CD4-positive, CD25-positive, alpha-beta regulatory T cell (primary cell): ENCODE measurements around the gene PLEKHB1. TPM values are rescaled to one million over a fixed set of nuclear protein-coding genes. Genes with fewer than 3 reads are reported as not detected.
A peak's percentile ranks its signal among the peaks of the same experiment; 100 is the strongest.

ENCODE experiments used
- ATAC-seq, 2 donors: fragments of 150-1000 bp; cut with Tn5 transposase; one replicate each; pipeline ENCODE4 v1.10.0; 2021; ENCODE audit warnings: low read depth in 2 of 2, moderate number of reproducible peaks in 2 of 2, moderate library complexity in 1 of 2
- DNase-seq, 3 donors: peaks; one replicate each; pipeline versions ENCODE4 v3.0.0 to v3.0.0-alpha.2; 2012 to 2022; ENCODE audit warnings: mixed read lengths in 1 of 3
- H3K27ac ChIP-seq: one replicate; pipeline ENCODE4 v1.7.0; 2013; ENCODE audit warnings: mild to moderate bottlenecking, low read length; ENCODE audit not compliant: insufficient read depth, poor library complexity, severe bottlenecking
- H3K27me3 ChIP-seq: one replicate; pipeline ENCODE4 v1.7.0; 2013; ENCODE audit warnings: low read length; ENCODE audit not compliant: control insufficient read depth, insufficient read depth
- H3K36me3 ChIP-seq: one replicate; pipeline ENCODE4 v1.7.0; 2013; ENCODE audit warnings: mild to moderate bottlenecking, low read length, moderate library complexity; ENCODE audit not compliant: control insufficient read depth, insufficient read depth
- H3K4me1 ChIP-seq: 2 replicates; pipeline ENCODE4 v1.7.0; 2013; ENCODE audit warnings: mild to moderate bottlenecking, low read length; ENCODE audit not compliant: insufficient read depth, control insufficient read depth, poor library complexity, severe bottlenecking
- H3K4me3 ChIP-seq: one replicate; pipeline ENCODE4 v1.7.0; 2013; ENCODE audit warnings: low read depth, mild to moderate bottlenecking, low read length, moderate library complexity
- H3K9me3 ChIP-seq, 2 experiments: 1 replicate in 1 of 2; 2 replicates in 1 of 2; pipeline ENCODE4 v1.7.0; 2013; ENCODE audit warnings: low read length in 2 of 2, mild to moderate bottlenecking in 1 of 2, moderate library complexity in 1 of 2; ENCODE audit not compliant: control insufficient read depth in 2 of 2
- H3K27ac Mint-ChIP-seq, 3 donors: one replicate each; pipeline ENCODE4 v1.8.0; 2020 to 2022; ENCODE audit warnings: mild to moderate bottlenecking in 3 of 3, mixed read lengths in 3 of 3, moderate library complexity in 2 of 3
- H3K27me3 Mint-ChIP-seq: one replicate; pipeline ENCODE4 v1.8.0; 2022; ENCODE audit warnings: mild to moderate bottlenecking, mixed read lengths
- H3K36me3 Mint-ChIP-seq: one replicate; pipeline ENCODE4 v1.8.0; 2020; ENCODE audit warnings: mixed read lengths
- H3K4me1 Mint-ChIP-seq, 4 donors: one replicate each; pipeline ENCODE4 v1.8.0; 2020 to 2022; ENCODE audit warnings: mixed read lengths in 4 of 4, mild to moderate bottlenecking in 1 of 4
- H3K4me3 Mint-ChIP-seq, 4 donors: one replicate each; pipeline ENCODE4 v1.8.0; 2020 to 2022; ENCODE audit warnings: mild to moderate bottlenecking in 4 of 4, mixed read lengths in 4 of 4, moderate library complexity in 3 of 4
- H3K9me3 Mint-ChIP-seq, 7 donors: one replicate each; pipeline ENCODE4 v1.8.0; 2020 to 2022; ENCODE audit warnings: mixed read lengths in 7 of 7, mild to moderate bottlenecking in 3 of 7, moderate library complexity in 2 of 7
- polyA plus RNA-seq, 4 donors: library from polyadenylated mRNA; unstranded; fragments of 300-500 nt; fragmentation: Illumina TruSeq; gene quantifications; one replicate each; pipeline ENCODE4 v1.2.3, GENCODE V29; 2021
- total RNA-seq: library from RNA; stranded (reverse); gene quantifications from one replicate; pipeline ENCODE4 v1.2.3, GENCODE V29; 2022

Gene PLEKHB1
- total and polyA plus RNA-seq, 5 donors from 2014 or later: 21.3 to 88.0 (median 65.5) TPM

DNA sequence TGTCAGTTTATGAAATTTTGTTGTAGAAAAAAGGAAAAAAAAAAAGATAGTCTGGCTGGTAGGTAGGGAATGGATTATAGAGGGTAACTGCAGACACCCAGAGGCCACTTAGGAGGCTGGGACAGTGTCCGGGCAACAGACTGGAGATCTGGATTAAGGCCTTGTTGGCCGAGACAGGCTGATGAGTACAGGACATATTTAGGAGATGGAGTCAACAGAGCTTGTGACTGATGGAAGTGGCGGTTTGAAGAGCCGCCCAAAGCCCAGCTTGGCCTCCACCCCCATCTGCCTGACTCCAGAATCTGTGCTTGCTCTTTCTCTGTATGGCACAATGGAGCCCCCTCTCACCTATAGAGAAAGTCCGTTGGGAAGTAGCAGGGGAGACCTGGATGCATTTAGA, 7.6 kb downstream of the PLEKHB1 start:
- Mint-ChIP-seq H3K4me1 (peaks cover 0 to 7% (median 7%) of the 10 kb centered on the region in 4 donors), H3K27me3 (no peaks in the 10 kb centered on the region), H3K27ac (peak overlapping the region in 1 of 3 donors; percentile 83), H3K36me3 (peaks cover 23% of the 10 kb centered on the region), H3K9me3 (no peaks in the 10 kb centered on the region), H3K4me3 (no peak overlapping the region)
- Histone ChIP-seq H3K9me3 (no peaks in the 10 kb centered on the region), H3K4me3 (no peak overlapping the region), H3K36me3 (peaks cover 3% of the 10 kb centered on the region), H3K27me3 (no peaks in the 10 kb centered on the region), H3K4me1 (no peaks in the 10 kb centered on the region), H3K27ac (no peak overlapping the region)
- DNase-seq (no peak), ATAC-seq (no peak)

DNA sequence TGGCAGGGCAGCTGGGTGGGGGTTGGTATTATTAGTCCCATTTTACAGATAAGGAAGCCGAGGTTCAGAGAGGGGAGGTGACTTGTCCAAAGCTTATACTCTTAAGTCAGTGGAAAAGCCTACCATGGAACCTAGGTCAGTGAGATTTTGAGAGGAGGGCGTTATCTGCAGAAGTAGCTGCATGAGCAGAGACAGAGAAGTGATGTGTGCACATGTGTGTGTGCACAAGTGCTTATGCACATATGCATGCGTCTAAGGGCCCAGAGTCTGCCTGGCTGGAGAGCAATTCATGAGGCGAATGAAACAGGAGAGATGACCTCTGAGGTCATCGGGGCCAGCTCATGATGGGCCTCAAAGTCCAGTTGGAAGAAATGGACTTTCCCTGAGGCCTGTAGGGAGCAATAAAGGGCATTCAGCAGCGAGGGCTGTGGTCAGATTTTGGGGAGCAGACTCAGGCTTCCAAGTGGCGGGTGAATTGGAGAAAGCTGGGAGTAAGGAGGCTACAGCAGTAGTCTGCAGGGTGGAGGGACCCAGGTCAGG, 8.2 kb downstream of the PLEKHB1 start:
- Histone ChIP-seq H3K9me3 (no peaks in the 10 kb centered on the region), H3K27ac (no peak overlapping the region), H3K36me3 (peaks cover 3% of the 10 kb centered on the region), H3K4me1 (no peaks in the 10 kb centered on the region), H3K4me3 (no peak overlapping the region), H3K27me3 (no peaks in the 10 kb centered on the region)
- Mint-ChIP-seq H3K9me3 (no peaks in the 10 kb centered on the region), H3K27me3 (no peaks in the 10 kb centered on the region), H3K4me1 (peaks cover 0 to 3% (median 2%) of the 10 kb centered on the region in 4 donors), H3K4me3 (no peak overlapping the region), H3K36me3 (peaks cover 23% of the 10 kb centered on the region), H3K27ac (peak overlapping the region in 1 of 3 donors; percentile 83)
- ATAC-seq: no peak
- no peak for DNase-seq

DNA sequence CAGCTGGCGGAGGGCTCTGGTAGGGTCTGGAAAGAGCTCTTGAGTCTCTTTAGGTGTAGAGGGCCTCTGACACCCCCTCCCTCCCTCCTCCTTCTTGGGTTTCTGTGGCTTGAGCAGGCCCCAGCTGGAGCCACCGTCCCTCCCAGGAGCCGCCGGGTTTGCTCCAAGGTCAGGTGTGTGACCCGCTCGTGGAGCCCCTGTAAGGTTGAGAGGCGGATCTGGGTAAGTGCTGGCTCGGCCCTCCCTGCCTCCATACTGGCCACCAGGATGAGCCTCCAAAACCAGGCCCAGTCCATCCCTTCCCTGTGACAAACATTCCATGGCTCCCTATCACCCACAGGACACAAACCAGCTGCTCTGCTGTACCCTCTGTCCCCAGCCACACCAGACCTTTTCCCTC, 9.3 kb downstream of the PLEKHB1 start:
- H3K4me1 Mint-ChIP-seq: peaks cover 0 to 7% (median 1%) of the 10 kb centered on the region in 4 donors
- no peaks in the 10 kb centered on the region for H3K27me3 ChIP-seq
- H3K27ac ChIP-seq: no peak overlapping the region
- H3K36me3 ChIP-seq: peaks cover under 1% of the 10 kb centered on the region
- H3K27ac Mint-ChIP-seq: no peak overlapping the region
- peaks cover 23% of the 10 kb centered on the region for H3K36me3 Mint-ChIP-seq
- no peaks in the 10 kb centered on the region for H3K27me3 Mint-ChIP-seq
- no peaks in the 10 kb centered on the region for H3K9me3 Mint-ChIP-seq
- ATAC-seq (no peak), DNase-seq (no peak)
- no peaks in the 10 kb centered on the region for H3K9me3 ChIP-seq
- H3K4me3 ChIP-seq: no peak overlapping the region
- H3K4me1 ChIP-seq: peaks cover 2% of the 10 kb centered on the region
- H3K4me3 Mint-ChIP-seq: no peak overlapping the region

DNA sequence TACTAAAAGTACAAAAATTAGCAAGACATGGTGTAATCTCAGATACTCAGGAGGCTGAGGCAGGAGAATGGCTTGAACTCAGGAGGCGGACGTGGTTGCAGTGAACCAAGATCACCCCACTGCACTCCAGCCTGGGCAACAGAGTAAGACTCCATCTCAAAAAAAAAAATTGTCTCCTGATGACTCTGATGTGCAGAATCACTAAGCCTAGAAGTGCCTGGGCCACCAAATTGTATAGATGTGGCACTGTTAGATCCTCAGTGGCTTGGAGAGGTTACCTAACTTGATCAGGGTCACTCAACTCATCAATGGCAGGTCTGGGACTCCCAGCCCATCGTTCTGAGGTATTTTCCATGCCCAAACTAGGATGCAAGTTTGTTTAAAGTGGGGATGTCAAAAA, 10.6 kb downstream of the PLEKHB1 start:
- no peak overlapping the region for H3K27ac ChIP-seq
- peaks cover 9% of the 10 kb centered on the region for H3K4me1 ChIP-seq
- H3K27me3 ChIP-seq: no peaks in the 10 kb centered on the region
- Mint-ChIP-seq H3K4me1 (peaks cover 0 to 18% (median 1%) of the 10 kb centered on the region in 4 donors), H3K36me3 (peaks cover 22% of the 10 kb centered on the region), H3K27me3 (no peaks in the 10 kb centered on the region), H3K27ac (peak overlapping the region in 1 of 3 donors; percentile 9), H3K4me3 (no peak overlapping the region), H3K9me3 (no peaks in the 10 kb centered on the region)
- no peaks in the 10 kb centered on the region for H3K9me3 ChIP-seq
- ATAC-seq (no peak), DNase-seq (no peak)
- no peaks in the 10 kb centered on the region for H3K36me3 ChIP-seq
- H3K4me3 ChIP-seq: no peak overlapping the region

DNA sequence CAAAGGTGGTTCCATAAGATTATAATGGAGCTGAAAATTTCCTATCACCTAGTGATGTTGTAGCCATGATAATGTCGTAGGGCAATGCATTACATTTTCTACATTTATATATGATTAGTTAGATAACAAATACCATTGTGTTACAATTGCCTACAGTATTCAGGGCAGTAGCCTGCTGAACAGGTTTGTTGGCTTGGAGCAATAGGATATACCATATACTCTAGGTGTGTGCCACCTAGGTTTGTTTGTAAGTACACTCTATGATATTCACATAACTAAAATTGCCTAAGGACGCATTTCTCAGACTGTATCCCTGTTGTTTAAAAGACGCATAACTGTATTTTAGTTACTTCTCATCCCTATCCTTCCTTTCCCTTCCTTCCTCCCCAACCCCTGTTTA, 13.6 kb downstream of the PLEKHB1 start:
- H3K36me3 ChIP-seq: no peaks in the 10 kb centered on the region
- H3K36me3 Mint-ChIP-seq: peaks cover 8% of the 10 kb centered on the region
- H3K4me3 Mint-ChIP-seq: peak overlapping the region in 1 of 4 donors; percentile 53
- H3K4me1 ChIP-seq: peaks cover 9% of the 10 kb centered on the region
- DNase-seq (no peak), ATAC-seq (no peak)
- H3K27ac ChIP-seq: no peak overlapping the region
- no peaks in the 10 kb centered on the region for H3K9me3 ChIP-seq
- no peaks in the 10 kb centered on the region for H3K27me3 Mint-ChIP-seq
- no peak overlapping the region for H3K27ac Mint-ChIP-seq
- H3K27me3 ChIP-seq: no peaks in the 10 kb centered on the region
- H3K4me3 ChIP-seq: no peak overlapping the region
- H3K9me3 Mint-ChIP-seq: peaks cover 0 to 2% (median 0%) of the 10 kb centered on the region in 7 donors
- H3K4me1 Mint-ChIP-seq: peaks cover 0 to 33% (median 7%) of the 10 kb centered on the region in 4 donors

DNA sequence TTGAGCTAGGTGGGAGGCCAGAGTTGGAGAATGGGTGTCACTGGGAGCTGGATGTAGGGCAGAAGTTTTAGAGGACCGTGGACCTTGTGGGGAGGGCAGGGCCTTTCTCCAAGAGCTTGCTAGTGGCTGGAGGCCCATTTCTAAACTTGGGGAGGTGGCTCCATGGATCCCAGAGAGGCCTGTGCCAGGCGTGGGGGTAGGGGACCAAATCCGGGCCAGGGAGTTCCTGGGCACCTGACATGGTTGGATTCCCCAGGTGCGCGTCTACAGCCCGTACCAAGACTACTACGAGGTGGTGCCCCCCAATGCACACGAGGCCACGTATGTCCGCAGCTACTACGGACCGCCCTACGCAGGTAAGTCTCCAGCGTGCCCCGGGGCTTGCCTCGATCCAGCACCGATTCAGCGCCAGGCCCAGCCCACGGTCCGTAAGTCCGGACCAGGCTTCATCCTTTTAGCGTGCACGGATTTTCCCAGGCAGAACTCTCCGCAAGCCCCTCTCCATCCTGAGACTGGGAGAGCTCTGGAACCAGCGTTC, 14.2 kb downstream of the PLEKHB1 start:
- H3K9me3 ChIP-seq: no peaks in the 10 kb centered on the region
- Mint-ChIP-seq H3K27ac (peak overlapping the region in 1 of 3 donors; percentile 79), H3K9me3 (peaks cover 0 to 2% (median 0%) of the 10 kb centered on the region in 7 donors), H3K4me3 (peak overlapping the region in 1 of 4 donors; percentile 62), H3K27me3 (no peaks in the 10 kb centered on the region), H3K36me3 (peaks cover 12% of the 10 kb centered on the region), H3K4me1 (peaks cover 0 to 33% (median 8%) of the 10 kb centered on the region in 4 donors)
- peak overlapping the region; percentile 37 for H3K4me3 ChIP-seq
- no peaks in the 10 kb centered on the region for H3K27me3 ChIP-seq
- DNase-seq (no peak), ATAC-seq (peak in 1 of 2 donors; percentile 21)
- H3K36me3 ChIP-seq: no peaks in the 10 kb centered on the region
- H3K4me1 ChIP-seq: peaks cover 9% of the 10 kb centered on the region
- H3K27ac ChIP-seq: no peak overlapping the region

DNA sequence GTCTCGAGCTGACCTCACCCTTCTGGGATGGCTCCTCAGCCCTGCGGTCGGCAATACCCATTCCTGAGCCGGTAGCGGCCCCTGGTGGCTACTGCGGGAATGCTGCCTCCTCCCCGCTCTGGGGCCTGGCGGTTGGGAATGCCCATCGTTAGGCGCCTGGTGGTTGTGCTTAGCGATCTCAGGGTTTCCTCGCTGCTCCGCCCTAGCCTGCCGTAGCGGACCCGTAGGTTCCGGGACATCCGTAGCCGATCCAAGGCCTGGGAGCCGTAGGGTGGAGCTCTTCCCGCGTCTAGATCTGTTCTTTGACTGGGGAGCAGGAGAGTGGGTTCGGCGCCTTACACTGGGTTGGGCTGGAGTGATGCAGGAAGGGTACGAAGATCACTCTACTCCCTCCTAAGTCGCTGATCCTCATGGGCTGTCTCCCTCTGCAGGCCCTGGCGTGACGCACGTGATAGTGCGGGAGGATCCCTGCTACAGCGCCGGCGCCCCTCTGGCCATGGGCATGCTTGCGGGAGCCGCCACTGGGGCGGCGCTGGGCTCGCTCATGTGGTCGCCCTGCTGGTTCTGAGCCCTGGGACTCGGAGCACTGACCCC, 14.8 kb downstream of the PLEKHB1 start:
- Histone ChIP-seq H3K27ac (no peak overlapping the region), H3K9me3 (no peaks in the 10 kb centered on the region), H3K4me3 (peak overlapping the region; percentile 37), H3K4me1 (peaks cover 9% of the 10 kb centered on the region), H3K27me3 (no peaks in the 10 kb centered on the region), H3K36me3 (no peaks in the 10 kb centered on the region)
- H3K4me1 Mint-ChIP-seq: peaks cover 0 to 33% (median 8%) of the 10 kb centered on the region in 4 donors
- ATAC-seq (peak; percentile 85 to 88), DNase-seq (peak; percentile 67 to 75 (median 68))
- peak overlapping the region in 2 of 4 donors; percentile 25 to 62 for H3K4me3 Mint-ChIP-seq
- no peaks in the 10 kb centered on the region for H3K27me3 Mint-ChIP-seq
- H3K36me3 Mint-ChIP-seq: peaks cover 12% of the 10 kb centered on the region
- peak overlapping the region in 1 of 3 donors; percentile 48 for H3K27ac Mint-ChIP-seq
- peaks cover 0 to 2% (median 0%) of the 10 kb centered on the region in 7 donors for H3K9me3 Mint-ChIP-seq
